NCI-H345 treated with DMSO at 0.1 percent for 48 hours (cell line): ENCODE data around the gene FICD.

Source experiments
- DNase-seq: peaks from one replicate; lab custom pipeline; 2025; ENCODE audit not compliant: unreplicated experiment; lab: John Stamatoyannopoulos, UW

The FICD gene

GRCh38 chr12:108498136-108498535 lies 16.9 kb upstream of the FICD start:
- no peak for DNase-seq

- DNase-seq = no peak
These were observed 12.2 kb upstream of the FICD start for GRCh38 chr12:108502922-108503321.

- DNase-seq = no peak
These were observed 9.9 kb upstream of the FICD start for GRCh38 chr12:108505129-108505528.

GRCh38 chr12:108507971-108508642 lies 7.0 kb upstream of the FICD start:
- no peak for DNase-seq

- no peak for DNase-seq
These were observed 5.3 kb upstream of the FICD start for GRCh38 chr12:108509806-108510205.

- DNase-seq = no peak
These were observed 4.2 kb upstream of the FICD start for GRCh38 chr12:108510836-108511235.

- peak; percentile 50 for DNase-seq
These were observed 3.2 kb upstream of the FICD start for GRCh38 chr12:108511633-108512540.

GRCh38 chr12:108514468-108514972 lies 557 bp upstream of the FICD start:
- no peak for DNase-seq

- DNase-seq = no peak
These were observed 839 bp downstream of the FICD start for GRCh38 chr12:108515916-108516315.

GRCh38 chr12:108516511-108517275 lies 1.6 kb downstream of the FICD start:
- no peak for DNase-seq

GRCh38 chr12:108517288-108518100 lies 2.4 kb downstream of the FICD start:
- DNase-seq = no peak

- no peak for DNase-seq
These were observed 3.1 kb downstream of the FICD start for GRCh38 chr12:108518101-108518715.

GRCh38 chr12:108518716-108519496 lies 3.8 kb downstream of the FICD start:
- DNase-seq = no peak

GRCh38 chr12:108519558-108519957 lies 4.5 kb downstream of the FICD start:
- DNase-seq = no peak

GRCh38 chr12:108523365-108523764 lies 8.3 kb downstream of the FICD start:
- DNase-seq = no peak

GRCh38 chr12:108525681-108526080 lies 10.6 kb downstream of the FICD start:
- no peak for DNase-seq

GRCh38 chr12:108526482-108527165 lies 11.5 kb downstream of the FICD start:
- DNase-seq = no peak

- DNase-seq = no peak
These were observed 12.1 kb downstream of the FICD start for GRCh38 chr12:108527166-108527496.

- DNase-seq = no peak
These were observed 15.1 kb downstream of the FICD start for GRCh38 chr12:108530161-108530560.
